K562 (cell line): ENCODE results near the gene RAMAC. TPM values are rescaled to one million over a fixed set of nuclear protein-coding genes. Genes with fewer than 3 reads are reported as not detected.

Source experiments
- ARNT ChIP-seq, 2 experiments: fragments of 450-650 bp; IDR thresholded peaks; 2 replicates each; pipeline ENCODE4 v1.6.1; 2016; ENCODE audit warnings: mild to moderate bottlenecking in 1 of 2
- BHLHE40 ChIP-seq: IDR thresholded peaks from 2 replicates; pipeline ENCODE4 v1.6.1; 2011; ENCODE audit warnings: low read length, improper control_type of control experiment
- NFRKB ChIP-seq: fragments of 450-650 bp; IDR thresholded peaks from 2 replicates; pipeline ENCODE4 v1.6.1; 2016; ENCODE audit warnings: low read depth
- NRF1 ChIP-seq, 2 experiments: fragments of 450-650 bp; IDR thresholded peaks in 1 of 2; conservative IDR thresholded peaks in 1 of 2; 2 replicates each; pipeline ENCODE4 v1.6.1; 2014; ENCODE audit warnings: mild to moderate bottlenecking in 2 of 2
- PHF8 ChIP-seq: fragments of 200-600 bp; sonication (generic); IDR thresholded peaks from 2 replicates; pipeline ENCODE4 v1.6.1; 2012; ENCODE audit warnings: mixed run types, mild to moderate bottlenecking, inconsistent platforms, low read length, moderate library complexity, borderline replicate concordance
- POLR3G ChIP-seq: IDR thresholded peaks from 2 replicates; pipeline ENCODE4 v1.6.1; 2011; ENCODE audit not compliant: insufficient read length, insufficient replicate concordance; ENCODE audit errors: extremely low read depth
- SMAD1 ChIP-seq: fragments of 150-350 bp; IDR thresholded peaks from 2 replicates; pipeline ENCODE4 v1.6.1; 2014; ENCODE audit warnings: low read length, low read depth; ENCODE audit not compliant: partially characterized antibody
- TBP ChIP-seq: optimal IDR thresholded peaks from 2 replicates; pipeline ENCODE3; 2011; ENCODE audit warnings: low read depth, low read length, improper control_type of control experiment
- ZC3H8 ChIP-seq: fragments of 450-650 bp; IDR thresholded peaks from 2 replicates; pipeline ENCODE4 v1.6.1; 2017
- ZFP30 ChIP-seq: fragments of 250-450 bp; sonication (Bioruptor Pico); IDR thresholded peaks from 2 replicates; pipeline ENCODE4 v1.8.0; 2022; ENCODE audit warnings: moderate library complexity, mild to moderate bottlenecking, inconsistent platforms, borderline replicate concordance
- ZMIZ1 ChIP-seq, 2 experiments: fragments of 150-350 bp in 1 of 2; IDR thresholded peaks; 2 replicates each; pipeline ENCODE4 v1.6.1; 2012 to 2016; ENCODE audit warnings: low read depth in 2 of 2, low read length in 2 of 2, mild to moderate bottlenecking in 1 of 2, moderate library complexity in 1 of 2
- ZNF274 ChIP-seq: IDR thresholded peaks from 2 replicates; pipeline ENCODE4 v1.6.1; 2011; ENCODE audit warnings: low read depth, mild to moderate bottlenecking, low read length, moderate library complexity, borderline replicate concordance
- ZNF507 ChIP-seq: conservative IDR thresholded peaks from 2 replicates; pipeline ENCODE4 v1.6.1; 2017; ENCODE audit warnings: missing genetic modification characterization, missing compliant biosample characterization
- ZZZ3 ChIP-seq: fragments of 450-650 bp; IDR thresholded peaks from 2 replicates; pipeline ENCODE4 v1.6.1; 2016; ENCODE audit warnings: antibody characterized with exemption, mild to moderate bottlenecking, moderate library complexity
- polyA plus RNA-seq, 8 experiments: library from polyadenylated mRNA; depleted of rRNA in 4 of 8; stranded (reverse) in 5 of 8; unstranded in 3 of 8; fragments of >200 nt; fragmentation: Nextera tagmentation in 2 of 8; fragmentation: Illumina TruSeq in 1 of 8; extraction: Ambion mirVana in 2 of 8; extraction: Trizol in 1 of 8; gene quantifications; 2 replicates each; pipeline versions ENCODE4 v1.2.1 to v1.2.3, GENCODE V29; 2011 to 2014; ENCODE audit warnings: inconsistent platforms in 1 of 8, missing spikeins in 1 of 8
- total RNA-seq, 7 experiments: library from RNA; depleted of rRNA in 6 of 7; stranded (reverse); fragments of >200 nt in 6 of 7; fragmentation: Illumina TruSeq in 2 of 7; extraction: Trizol in 2 of 7; gene quantifications; 2 replicates each; pipeline versions ENCODE4 v1.2.1 to v1.2.3, GENCODE V29; 2011 to 2021; ENCODE audit warnings: low replicate concordance in 1 of 7
- TF ChIP-seq, protein P1 (sequence below): fragments of 250-450 bp; sonication (Bioruptor Pico); IDR thresholded peaks from 2 replicates; pipeline ENCODE4 v1.5.0; 2021; ENCODE audit warnings: mild to moderate bottlenecking, borderline replicate concordance
- TF ChIP-seq, protein P2 (sequence below): fragments of 250-450 bp; sonication (Bioruptor Pico); IDR thresholded peaks from 2 replicates; pipeline ENCODE4 v1.8.0; 2021; ENCODE audit warnings: borderline replicate concordance, mild to moderate bottlenecking, moderate library complexity; ENCODE audit not compliant: poor library complexity, severe bottlenecking
- TF ChIP-seq, protein P3 (sequence below): sonication (generic); formaldehyde crosslinking; IDR thresholded peaks from 2 replicates; pipeline ENCODE4 v1.8.1; 2023; ENCODE audit warnings: mild to moderate bottlenecking, missing genetic modification reagents

The RAMAC gene
- total and polyA plus RNA-seq, 9 of the 15 experiments (the other 6 are each of a cell fraction or from before 2014, with no cell fraction given), result 26.9 to 108 (median 38.4) TPM

DNA sequence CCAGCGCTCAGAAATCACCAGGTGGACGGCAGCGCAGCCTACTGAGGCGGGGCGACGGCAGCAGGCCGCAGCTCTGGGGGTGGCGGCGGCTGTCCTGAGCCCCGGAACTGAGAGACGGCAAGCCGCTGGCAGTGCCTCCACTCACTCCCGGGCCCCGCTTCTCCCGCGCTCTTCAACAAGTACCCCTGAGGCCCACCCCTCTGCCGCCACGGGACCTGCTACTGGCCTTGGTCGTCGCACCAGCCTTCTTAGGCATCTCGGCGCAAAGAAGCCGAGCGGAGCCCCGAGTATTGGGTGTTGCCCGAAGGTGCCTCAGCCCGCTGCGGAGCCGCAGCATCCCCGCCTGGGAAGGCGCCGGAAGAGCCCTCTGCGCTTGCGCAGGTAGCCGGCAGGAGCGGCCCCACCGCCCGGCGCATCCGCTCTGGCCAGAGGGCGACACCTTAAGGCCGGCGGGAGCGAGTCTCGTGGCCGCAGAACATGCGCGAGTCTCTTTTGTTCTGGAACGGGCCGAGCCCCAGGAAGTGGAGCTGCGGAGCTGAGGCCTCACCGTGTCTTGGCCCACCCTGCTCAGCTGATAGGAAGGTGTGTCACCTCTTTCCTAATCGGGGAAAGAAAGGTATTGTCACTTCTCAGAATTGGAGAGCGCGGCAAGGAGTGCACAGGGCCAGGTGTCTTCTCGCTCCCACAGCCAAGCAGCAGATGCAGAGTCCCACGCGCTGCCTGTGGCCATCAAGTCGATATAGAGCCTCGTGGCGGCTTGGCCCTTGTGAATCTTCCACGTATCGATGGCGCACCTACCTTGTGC is 25.5 kb downstream of the RAMAC start, which contains the start of gene C15orf40 (continued):
- peak; percentile 76; the same call in 1 of the 2 replicates for TF ChIP-seq ZZZ3
- TF ChIP-seq ZNF274, result no peak
- TF ChIP-seq NFRKB, result peak; percentile 74; the same call in 1 of the 2 replicates
- no peak for TF ChIP-seq ARNT (IDR thresholded peaks at IDR 0.05)
- TF ChIP-seq ZNF507 (tag), result no peak
- TF ChIP-seq, protein P1, sequence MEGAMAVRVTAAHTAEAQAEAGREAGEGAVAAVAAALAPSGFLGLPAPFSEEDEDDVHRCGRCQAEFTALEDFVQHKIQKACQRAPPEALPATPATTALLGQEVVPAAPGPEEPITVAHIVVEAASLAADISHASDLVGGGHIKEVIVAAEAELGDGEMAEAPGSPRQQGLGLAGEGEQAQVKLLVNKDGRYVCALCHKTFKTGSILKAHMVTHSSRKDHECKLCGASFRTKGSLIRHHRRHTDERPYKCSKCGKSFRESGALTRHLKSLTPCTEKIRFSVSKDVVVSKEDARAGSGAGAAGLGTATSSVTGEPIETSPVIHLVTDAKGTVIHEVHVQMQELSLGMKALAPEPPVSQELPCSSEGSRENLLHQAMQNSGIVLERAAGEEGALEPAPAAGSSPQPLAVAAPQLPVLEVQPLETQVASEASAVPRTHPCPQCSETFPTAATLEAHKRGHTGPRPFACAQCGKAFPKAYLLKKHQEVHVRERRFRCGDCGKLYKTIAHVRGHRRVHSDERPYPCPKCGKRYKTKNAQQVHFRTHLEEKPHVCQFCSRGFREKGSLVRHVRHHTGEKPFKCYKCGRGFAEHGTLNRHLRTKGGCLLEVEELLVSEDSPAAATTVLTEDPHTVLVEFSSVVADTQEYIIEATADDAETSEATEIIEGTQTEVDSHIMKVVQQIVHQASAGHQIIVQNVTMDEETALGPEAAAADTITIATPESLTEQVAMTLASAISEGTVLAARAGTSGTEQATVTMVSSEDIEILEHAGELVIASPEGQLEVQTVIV, result no peak
- no peak for TF ChIP-seq ZFP30 (CRISPR knock-in tag)
- no peak for TF ChIP-seq ZC3H8
- TF ChIP-seq SMAD1, result peak; percentile 13
- TF ChIP-seq NRF1 (conservative IDR thresholded peaks at IDR 0.05 in 1 of 2, IDR thresholded peaks at IDR 0.05 in 1 of 2), result peak; percentile 97 to 98
- TF ChIP-seq BHLHE40, result peak; percentile 62
- TF ChIP-seq ZMIZ1 (IDR thresholded peaks at IDR 0.05; ENCODE audit: low read depth in 2 of 2, low read length in 2 of 2), result no peak
- TF ChIP-seq, protein P2, sequence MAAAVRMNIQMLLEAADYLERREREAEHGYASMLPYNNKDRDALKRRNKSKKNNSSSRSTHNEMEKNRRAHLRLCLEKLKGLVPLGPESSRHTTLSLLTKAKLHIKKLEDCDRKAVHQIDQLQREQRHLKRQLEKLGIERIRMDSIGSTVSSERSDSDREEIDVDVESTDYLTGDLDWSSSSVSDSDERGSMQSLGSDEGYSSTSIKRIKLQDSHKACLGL (CRISPR knock-in tag), result peak; percentile 44
- TF ChIP-seq POLR3G, result no peak
- TF ChIP-seq PHF8, result peak; percentile 82; the same call in 1 of the 2 replicates
- TF ChIP-seq, protein P3, sequence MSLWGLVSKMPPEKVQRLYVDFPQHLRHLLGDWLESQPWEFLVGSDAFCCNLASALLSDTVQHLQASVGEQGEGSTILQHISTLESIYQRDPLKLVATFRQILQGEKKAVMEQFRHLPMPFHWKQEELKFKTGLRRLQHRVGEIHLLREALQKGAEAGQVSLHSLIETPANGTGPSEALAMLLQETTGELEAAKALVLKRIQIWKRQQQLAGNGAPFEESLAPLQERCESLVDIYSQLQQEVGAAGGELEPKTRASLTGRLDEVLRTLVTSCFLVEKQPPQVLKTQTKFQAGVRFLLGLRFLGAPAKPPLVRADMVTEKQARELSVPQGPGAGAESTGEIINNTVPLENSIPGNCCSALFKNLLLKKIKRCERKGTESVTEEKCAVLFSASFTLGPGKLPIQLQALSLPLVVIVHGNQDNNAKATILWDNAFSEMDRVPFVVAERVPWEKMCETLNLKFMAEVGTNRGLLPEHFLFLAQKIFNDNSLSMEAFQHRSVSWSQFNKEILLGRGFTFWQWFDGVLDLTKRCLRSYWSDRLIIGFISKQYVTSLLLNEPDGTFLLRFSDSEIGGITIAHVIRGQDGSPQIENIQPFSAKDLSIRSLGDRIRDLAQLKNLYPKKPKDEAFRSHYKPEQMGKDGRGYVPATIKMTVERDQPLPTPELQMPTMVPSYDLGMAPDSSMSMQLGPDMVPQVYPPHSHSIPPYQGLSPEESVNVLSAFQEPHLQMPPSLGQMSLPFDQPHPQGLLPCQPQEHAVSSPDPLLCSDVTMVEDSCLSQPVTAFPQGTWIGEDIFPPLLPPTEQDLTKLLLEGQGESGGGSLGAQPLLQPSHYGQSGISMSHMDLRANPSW (CRISPR knock-in tag), result no peak
- TF ChIP-seq TBP, result peak; percentile 85
